VCaP (cell line): ENCODE data around the gene RGR.

Source experiments
- H3K27ac ChIP-seq: fragments of 450-650 bp; 2 replicates; pipeline ENCODE4 v1.5.1; 2017
- TF ChIP-seq, protein P1 (sequence below): fragments of 450-650 bp; conservative IDR thresholded peaks from 2 replicates; pipeline ENCODE4 v1.5.1; 2017; ENCODE audit warnings: mild to moderate bottlenecking, moderate library complexity

The RGR gene

DNA sequence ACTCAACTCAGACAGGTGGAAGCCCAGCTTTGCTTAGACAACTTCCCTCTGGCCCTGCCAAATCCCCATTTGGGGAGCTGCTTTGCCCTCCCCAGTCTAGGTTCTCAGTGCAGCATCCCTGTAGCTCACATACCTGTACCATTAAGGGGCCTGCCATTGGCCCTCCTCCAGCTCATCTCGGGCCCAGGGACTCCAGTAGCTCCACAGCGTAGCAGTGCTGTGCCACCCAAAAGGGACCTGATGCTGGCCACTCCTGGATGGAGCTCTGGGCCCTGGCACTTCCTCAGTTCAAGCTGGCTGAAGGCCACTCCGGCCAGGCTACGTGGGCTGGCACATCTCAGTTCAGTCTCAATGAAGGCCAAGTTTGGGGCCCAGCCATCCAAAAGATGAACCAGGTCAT lies 10.9 kb upstream of the RGR start:
- TF ChIP-seq, protein P1, sequence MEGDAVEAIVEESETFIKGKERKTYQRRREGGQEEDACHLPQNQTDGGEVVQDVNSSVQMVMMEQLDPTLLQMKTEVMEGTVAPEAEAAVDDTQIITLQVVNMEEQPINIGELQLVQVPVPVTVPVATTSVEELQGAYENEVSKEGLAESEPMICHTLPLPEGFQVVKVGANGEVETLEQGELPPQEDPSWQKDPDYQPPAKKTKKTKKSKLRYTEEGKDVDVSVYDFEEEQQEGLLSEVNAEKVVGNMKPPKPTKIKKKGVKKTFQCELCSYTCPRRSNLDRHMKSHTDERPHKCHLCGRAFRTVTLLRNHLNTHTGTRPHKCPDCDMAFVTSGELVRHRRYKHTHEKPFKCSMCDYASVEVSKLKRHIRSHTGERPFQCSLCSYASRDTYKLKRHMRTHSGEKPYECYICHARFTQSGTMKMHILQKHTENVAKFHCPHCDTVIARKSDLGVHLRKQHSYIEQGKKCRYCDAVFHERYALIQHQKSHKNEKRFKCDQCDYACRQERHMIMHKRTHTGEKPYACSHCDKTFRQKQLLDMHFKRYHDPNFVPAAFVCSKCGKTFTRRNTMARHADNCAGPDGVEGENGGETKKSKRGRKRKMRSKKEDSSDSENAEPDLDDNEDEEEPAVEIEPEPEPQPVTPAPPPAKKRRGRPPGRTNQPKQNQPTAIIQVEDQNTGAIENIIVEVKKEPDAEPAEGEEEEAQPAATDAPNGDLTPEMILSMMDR: no peak
- no peak overlapping the region for H3K27ac ChIP-seq

DNA sequence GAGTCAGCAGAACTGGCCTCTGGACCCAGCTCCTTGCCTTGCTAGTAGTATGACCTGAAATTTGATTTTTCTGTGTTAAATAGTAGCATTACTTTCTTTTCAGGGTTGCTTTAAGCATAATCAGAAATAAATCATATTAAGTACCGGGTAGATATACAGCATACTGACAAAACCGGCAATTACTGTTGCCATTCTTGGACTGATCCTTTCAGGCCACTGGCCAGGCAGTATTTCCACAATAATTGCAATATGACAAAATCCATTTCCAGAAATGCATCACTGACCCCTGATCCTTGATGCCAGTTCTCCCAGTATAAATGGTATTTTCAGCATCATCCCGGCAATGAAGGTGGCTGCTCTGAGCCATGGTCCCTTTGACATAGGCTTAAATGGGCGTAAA lies 10.4 kb upstream of the RGR start:
- no peak overlapping the region for H3K27ac ChIP-seq
- TF ChIP-seq, protein P1: no peak

DNA sequence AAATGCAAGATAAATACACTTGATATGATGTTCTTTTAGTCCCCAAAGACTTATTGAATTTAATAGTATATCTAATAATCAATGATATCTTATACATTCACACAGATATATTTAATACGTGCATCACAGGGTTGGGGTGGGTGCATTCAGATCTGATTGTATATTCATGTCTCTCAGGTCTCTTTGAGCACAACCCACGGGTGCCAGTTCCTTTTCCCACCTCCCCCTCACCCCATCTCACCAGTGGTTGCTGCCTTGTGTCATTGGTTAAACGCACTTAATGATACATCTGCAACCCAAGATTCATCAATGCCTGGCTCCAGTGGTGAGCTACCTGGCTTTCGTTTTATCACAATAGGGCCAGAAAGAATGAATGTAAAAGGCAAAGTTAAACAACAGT lies 9.8 kb upstream of the RGR start:
- TF ChIP-seq, protein P1: no peak
- H3K27ac ChIP-seq: no peak overlapping the region

DNA sequence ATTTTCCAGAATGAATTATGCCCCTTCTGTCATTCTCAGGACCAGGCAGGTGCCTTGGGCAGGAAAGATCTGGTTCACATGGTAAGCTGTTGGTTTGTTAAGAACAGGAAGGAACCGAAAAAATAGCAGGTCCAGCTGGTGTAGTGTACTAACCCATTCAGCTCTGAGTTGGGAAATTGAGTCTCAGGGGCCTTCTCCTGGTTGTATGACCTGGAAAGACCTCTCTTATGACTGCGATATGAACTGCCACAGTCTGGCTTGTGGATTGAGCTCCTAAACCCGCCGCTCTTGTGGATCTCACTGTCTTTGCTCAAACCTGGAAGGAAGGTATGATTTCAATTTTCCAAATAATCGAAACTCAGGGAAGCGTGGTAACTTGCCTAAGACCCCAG lies 8.1 kb upstream of the RGR start:
- H3K27ac ChIP-seq: no peak overlapping the region

DNA sequence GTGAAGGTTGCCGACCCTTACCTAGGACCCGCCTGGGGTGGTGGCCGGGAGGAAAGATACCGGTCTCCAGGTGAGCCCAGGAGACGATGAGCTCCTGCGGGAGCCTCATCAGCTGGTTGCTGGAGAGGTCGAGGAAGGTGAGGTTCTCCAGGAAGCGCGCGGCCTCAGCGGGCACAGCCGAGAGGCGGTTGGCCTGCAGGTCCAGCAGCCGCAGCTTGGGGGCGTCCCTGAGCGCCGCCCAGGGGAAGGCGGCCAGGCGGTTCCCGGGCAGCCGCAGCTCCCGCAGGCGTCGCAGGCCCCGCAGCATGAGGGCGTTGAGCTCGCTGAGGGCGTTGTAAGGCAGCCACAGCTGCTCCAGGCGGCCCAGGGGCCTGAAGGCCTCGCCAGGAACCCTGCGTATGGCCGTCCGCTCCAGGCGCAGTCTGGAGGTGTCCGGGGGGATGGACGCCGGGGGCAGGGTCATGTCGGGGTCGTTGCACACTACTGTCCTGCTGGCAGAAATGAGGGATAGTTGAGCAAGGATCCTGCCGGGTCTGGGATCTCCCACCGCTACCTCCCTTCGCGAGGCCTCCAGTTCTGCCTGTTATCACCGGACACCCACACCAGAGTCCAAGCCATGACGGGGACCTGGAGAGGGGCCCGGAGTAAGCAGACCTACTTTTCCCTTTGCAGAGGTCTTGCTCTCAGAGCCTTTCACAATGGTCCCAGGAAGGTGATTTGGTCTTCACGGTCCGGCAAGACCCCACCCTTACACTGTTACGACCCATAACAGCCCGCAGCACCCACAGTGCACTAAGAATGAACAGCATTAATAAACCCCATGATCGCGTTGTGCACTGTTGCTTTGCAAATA lies 7.4 kb upstream of the RGR start:
- H3K27ac ChIP-seq: no peak overlapping the region
- TF ChIP-seq, protein P1: no peak

More for the DNA sequence above, 8.1 kb upstream of the RGR start:
- TF ChIP-seq, protein P1: no peak

DNA sequence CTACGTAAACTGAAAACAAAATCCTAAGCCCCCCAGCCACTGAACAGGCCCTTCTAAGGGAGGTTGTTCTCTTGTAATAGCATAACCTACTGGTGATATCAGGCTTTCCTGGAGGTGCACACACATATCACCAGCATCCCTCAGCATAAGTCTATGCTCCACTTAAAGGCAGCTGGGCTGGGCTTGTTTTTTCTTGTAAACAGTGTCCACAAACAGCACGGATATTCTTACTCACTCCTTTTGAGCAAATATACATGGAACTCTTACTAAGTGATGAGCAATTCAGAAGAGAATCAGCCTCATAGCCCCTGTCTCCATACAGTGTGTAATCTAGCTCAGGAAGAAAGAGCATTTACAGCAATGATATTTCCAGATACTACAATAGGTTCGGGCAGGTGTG lies 5.9 kb upstream of the RGR start:
- TF ChIP-seq, protein P1: no peak
- no peak overlapping the region for H3K27ac ChIP-seq

DNA sequence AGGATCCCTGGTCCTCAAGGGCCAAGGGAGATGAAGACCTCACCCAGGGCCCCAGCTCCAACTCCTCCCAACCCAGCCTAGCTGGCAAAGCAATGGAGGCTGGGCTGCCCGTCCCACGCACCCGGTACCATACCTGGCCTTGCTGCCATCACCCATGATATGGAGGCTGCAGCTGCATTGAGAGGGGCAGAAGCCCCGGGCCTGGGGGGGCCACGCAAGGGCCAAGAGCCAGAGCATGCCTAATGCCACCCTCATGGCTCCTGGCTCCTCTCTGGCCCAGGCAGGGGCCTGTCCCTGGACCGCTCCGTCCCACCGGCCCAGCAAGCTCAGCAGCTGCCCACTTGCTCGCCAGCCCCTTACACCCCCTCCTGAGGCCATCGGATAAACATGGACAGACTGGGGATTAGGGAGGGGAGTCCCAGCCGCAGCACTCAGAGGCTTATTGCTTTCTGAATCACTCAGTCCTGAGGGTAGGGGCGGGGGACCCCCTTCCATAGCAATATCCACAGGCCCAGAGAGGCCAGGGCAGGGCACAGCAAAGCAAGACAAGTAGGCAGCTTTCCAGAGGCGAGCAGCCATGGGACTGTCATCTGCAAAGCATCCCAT lies 3.6 kb upstream of the RGR start, which contains the start of gene LRIT1:
Gene LRIT1, minus strand, starts transcription at position 362 of the 606 bp plus-strand sequence. Its CDS starts 107 bp downstream, at position 255.
- no peak within 1 kb of the TSS for H3K27ac ChIP-seq
- TF ChIP-seq, protein P1: no peak
